Panc1 (cell line): Measurements from ENCODE around the gene CDHR2. TPM values are rescaled to one million over a fixed set of nuclear protein-coding genes. Genes with fewer than 3 reads are reported as not detected.

Experiments used
- ATAC-seq: fragments of 200-7000 bp; cut with Tn5 transposase; 2 replicates; pipeline ENCODE4 v1.9.1; 2020; ENCODE audit warnings: mild to moderate bottlenecking, moderate library complexity
- BruUV-seq: library from RNA; stranded (reverse); fragments of 400-500 nt; replicated peaks from 2 replicates; lab custom pipeline; 2021; lab: Mats Ljungman, UMichigan
- CTCF ChIA-PET: fragments of 300-600 bp; sonication (Branson Sonifier 250); formaldehyde crosslinking; loops from one replicate; lab custom pipeline; 2022; ENCODE audit warnings: antibody characterized with exemption; lab: Charles Lee
- POLR2A ChIA-PET: fragments of 300-600 bp; sonication (Branson Sonifier 250); formaldehyde crosslinking; loops from one replicate; lab custom pipeline; 2022; ENCODE audit warnings: antibody characterized with exemption; lab: Charles Lee
- DNase-seq: peaks from one replicate; pipeline ENCODE4 v3.0.0-alpha.2; 2010; ENCODE audit warnings: low read depth, low spot score
- H3K27ac ChIP-seq: 2 replicates; pipeline ENCODE4 v1.5.1; 2011; ENCODE audit warnings: mild to moderate bottlenecking, low read length, inconsistent platforms
- H3K27me3 ChIP-seq: fragments of 200-500 bp; sonication (Bioruptor generic); 2 replicates; pipeline ENCODE4 v1.6.0; 2014; ENCODE audit warnings: low read length, inconsistent platforms; ENCODE audit not compliant: control insufficient read depth, insufficient read depth
- H3K36me3 ChIP-seq: fragments of 200-500 bp; sonication (Bioruptor generic); 2 replicates; pipeline ENCODE4 v1.5.1; 2014; ENCODE audit warnings: inconsistent platforms, mild to moderate bottlenecking, low read length, moderate library complexity; ENCODE audit not compliant: control insufficient read depth, insufficient read depth
- H3K4me1 ChIP-seq: 2 replicates; pipeline ENCODE4 v1.5.1; 2011; ENCODE audit warnings: inconsistent platforms, mild to moderate bottlenecking, low read length, moderate library complexity; ENCODE audit not compliant: control insufficient read depth, insufficient read depth
- H3K4me3 ChIP-seq, 2 experiments: 2 replicates each; pipeline ENCODE4 v1.5.1; 2011 to 2012; ENCODE audit warnings: low read depth in 2 of 2, low read length in 2 of 2, mild to moderate bottlenecking in 2 of 2, inconsistent platforms in 1 of 2, moderate library complexity in 1 of 2
- H3K9me3 ChIP-seq: fragments of 200-500 bp; sonication (Bioruptor generic); 2 replicates; pipeline ENCODE4 v1.5.1; 2014; ENCODE audit warnings: low read depth, mild to moderate bottlenecking, inconsistent platforms, low read length, moderate library complexity; ENCODE audit not compliant: control insufficient read depth, insufficient read depth
- POLR2AphosphoS5 ChIP-seq: IDR thresholded peaks from 2 replicates; pipeline ENCODE4 v1.6.1; 2012; ENCODE audit warnings: mild to moderate bottlenecking, low read depth, low read length, moderate library complexity
- SIN3A ChIP-seq: IDR thresholded peaks from 2 replicates; pipeline ENCODE4 v1.6.1; 2012; ENCODE audit warnings: low read depth, mild to moderate bottlenecking, low read length, moderate library complexity, borderline replicate concordance; ENCODE audit not compliant: insufficient read depth
- TCF7L2 ChIP-seq: IDR thresholded peaks from 2 replicates; pipeline ENCODE4 v1.6.1; 2011; ENCODE audit warnings: mild to moderate bottlenecking, low read depth, low read length, inconsistent platforms
- in situ Hi-C: cut with HindIII; loops from 2 replicates; pipeline ENCODE4 v1.10.0; 2016; ENCODE audit warnings: low sequenced_read_pairs, low pct_unique_long_range_greater_than_20kb
- intact Hi-C: fragments of 100-400 bp; cut with micrococcal nuclease; formaldehyde crosslinking; loops from one replicate; pipeline ENCODE4 v1.10.0; 2022; ENCODE audit not compliant: unreplicated experiment
- total RNA-seq: library from RNA; stranded (reverse); gene quantifications from one replicate; pipeline ENCODE4 v1.2.1, GENCODE V29; 2021; ENCODE audit not compliant: unreplicated experiment
- TF ChIP-seq, protein P1 (sequence below), 2 experiments: IDR thresholded peaks; 2 replicates each; pipeline ENCODE4 v1.6.1; 2011 to 2012; ENCODE audit warnings: low read depth in 2 of 2, control low read depth in 1 of 2, low read length in 1 of 2, mild to moderate bottlenecking in 1 of 2, moderate library complexity in 1 of 2; ENCODE audit not compliant: insufficient read depth in 1 of 2
- TF ChIP-seq, protein P2 (sequence below): fragments of 450-650 bp; IDR thresholded peaks from 2 replicates; pipeline ENCODE4 v1.5.1; 2017; ENCODE audit warnings: mild to moderate bottlenecking

Gene CDHR2
- total RNA-seq, 1 experiment from 2014 or later, result 0.72 TPM

DNA sequence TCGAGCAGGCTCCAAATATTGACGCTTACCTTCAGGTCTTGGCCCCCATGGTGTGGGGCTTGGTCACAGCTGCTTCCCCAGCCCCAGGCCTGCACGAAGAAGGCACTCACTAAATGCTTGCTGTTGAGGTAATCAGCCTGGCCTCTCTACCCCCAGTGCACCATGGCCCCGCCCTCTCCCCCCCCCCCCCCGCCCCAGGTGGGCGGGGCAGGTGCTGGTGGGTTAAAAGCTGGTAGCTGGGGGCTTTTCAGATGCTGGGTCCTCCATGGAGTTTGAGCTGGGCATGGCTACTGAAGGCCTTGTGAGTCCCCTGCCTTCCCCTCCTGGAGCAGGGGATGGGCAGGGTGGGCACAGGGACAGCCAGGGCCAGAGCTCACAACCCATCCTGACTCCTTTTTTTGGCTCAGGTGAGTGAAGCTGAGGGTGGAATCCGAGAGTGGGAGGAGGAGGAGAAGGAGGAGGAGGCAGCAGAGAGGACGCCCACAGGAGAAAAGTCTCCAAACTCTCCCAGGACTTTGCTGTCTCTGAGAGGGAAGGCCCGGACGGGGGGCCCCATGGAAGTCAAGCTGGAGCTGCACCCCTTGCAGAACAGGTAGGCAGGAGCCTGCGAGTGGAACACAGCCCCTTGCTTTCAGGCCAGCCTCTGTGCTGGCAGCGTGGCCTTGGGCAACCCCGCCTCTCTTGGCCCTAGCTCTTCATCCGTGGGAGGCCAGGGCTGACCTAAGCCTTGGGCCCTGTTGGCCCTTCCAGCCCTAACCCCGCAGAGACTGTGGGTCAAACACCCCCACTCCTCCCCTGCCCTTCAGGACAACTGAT, 93.7 kb downstream of the CDHR2 start:
- H3K9me3 ChIP-seq, result no peaks in the 10 kb centered on the region
- H3K27ac ChIP-seq, result no peak overlapping the region
- ChIA-PET CTCF (no interaction called here), POLR2A (no interaction called here)
- intact Hi-C loops (no loop called here), in situ Hi-C loops (no loop called here)
- DNase-seq (no peak), ATAC-seq (no peak)
- no peak overlapping the region for H3K4me3 ChIP-seq
- TF ChIP-seq, protein P1, sequence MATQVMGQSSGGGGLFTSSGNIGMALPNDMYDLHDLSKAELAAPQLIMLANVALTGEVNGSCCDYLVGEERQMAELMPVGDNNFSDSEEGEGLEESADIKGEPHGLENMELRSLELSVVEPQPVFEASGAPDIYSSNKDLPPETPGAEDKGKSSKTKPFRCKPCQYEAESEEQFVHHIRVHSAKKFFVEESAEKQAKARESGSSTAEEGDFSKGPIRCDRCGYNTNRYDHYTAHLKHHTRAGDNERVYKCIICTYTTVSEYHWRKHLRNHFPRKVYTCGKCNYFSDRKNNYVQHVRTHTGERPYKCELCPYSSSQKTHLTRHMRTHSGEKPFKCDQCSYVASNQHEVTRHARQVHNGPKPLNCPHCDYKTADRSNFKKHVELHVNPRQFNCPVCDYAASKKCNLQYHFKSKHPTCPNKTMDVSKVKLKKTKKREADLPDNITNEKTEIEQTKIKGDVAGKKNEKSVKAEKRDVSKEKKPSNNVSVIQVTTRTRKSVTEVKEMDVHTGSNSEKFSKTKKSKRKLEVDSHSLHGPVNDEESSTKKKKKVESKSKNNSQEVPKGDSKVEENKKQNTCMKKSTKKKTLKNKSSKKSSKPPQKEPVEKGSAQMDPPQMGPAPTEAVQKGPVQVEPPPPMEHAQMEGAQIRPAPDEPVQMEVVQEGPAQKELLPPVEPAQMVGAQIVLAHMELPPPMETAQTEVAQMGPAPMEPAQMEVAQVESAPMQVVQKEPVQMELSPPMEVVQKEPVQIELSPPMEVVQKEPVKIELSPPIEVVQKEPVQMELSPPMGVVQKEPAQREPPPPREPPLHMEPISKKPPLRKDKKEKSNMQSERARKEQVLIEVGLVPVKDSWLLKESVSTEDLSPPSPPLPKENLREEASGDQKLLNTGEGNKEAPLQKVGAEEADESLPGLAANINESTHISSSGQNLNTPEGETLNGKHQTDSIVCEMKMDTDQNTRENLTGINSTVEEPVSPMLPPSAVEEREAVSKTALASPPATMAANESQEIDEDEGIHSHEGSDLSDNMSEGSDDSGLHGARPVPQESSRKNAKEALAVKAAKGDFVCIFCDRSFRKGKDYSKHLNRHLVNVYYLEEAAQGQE (IDR thresholded peaks at IDR 0.05; ENCODE audit: insufficient read depth in 1 of 2, low read depth in 2 of 2, low read length in 1 of 2), result no peak
- TF ChIP-seq, protein P2, sequence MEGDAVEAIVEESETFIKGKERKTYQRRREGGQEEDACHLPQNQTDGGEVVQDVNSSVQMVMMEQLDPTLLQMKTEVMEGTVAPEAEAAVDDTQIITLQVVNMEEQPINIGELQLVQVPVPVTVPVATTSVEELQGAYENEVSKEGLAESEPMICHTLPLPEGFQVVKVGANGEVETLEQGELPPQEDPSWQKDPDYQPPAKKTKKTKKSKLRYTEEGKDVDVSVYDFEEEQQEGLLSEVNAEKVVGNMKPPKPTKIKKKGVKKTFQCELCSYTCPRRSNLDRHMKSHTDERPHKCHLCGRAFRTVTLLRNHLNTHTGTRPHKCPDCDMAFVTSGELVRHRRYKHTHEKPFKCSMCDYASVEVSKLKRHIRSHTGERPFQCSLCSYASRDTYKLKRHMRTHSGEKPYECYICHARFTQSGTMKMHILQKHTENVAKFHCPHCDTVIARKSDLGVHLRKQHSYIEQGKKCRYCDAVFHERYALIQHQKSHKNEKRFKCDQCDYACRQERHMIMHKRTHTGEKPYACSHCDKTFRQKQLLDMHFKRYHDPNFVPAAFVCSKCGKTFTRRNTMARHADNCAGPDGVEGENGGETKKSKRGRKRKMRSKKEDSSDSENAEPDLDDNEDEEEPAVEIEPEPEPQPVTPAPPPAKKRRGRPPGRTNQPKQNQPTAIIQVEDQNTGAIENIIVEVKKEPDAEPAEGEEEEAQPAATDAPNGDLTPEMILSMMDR, result no peak
- no peak for TF ChIP-seq TCF7L2
- no peak for TF ChIP-seq SIN3A
- TF ChIP-seq POLR2AphosphoS5, result no peak
- H3K36me3 ChIP-seq, result peaks cover 3% of the 10 kb centered on the region; the same call in 1 of the 2 replicates
- H3K4me1 ChIP-seq, result peaks cover 8% of the 10 kb centered on the region
- BruUV-seq, result no TSS peak
- no peaks in the 10 kb centered on the region for H3K27me3 ChIP-seq

DNA sequence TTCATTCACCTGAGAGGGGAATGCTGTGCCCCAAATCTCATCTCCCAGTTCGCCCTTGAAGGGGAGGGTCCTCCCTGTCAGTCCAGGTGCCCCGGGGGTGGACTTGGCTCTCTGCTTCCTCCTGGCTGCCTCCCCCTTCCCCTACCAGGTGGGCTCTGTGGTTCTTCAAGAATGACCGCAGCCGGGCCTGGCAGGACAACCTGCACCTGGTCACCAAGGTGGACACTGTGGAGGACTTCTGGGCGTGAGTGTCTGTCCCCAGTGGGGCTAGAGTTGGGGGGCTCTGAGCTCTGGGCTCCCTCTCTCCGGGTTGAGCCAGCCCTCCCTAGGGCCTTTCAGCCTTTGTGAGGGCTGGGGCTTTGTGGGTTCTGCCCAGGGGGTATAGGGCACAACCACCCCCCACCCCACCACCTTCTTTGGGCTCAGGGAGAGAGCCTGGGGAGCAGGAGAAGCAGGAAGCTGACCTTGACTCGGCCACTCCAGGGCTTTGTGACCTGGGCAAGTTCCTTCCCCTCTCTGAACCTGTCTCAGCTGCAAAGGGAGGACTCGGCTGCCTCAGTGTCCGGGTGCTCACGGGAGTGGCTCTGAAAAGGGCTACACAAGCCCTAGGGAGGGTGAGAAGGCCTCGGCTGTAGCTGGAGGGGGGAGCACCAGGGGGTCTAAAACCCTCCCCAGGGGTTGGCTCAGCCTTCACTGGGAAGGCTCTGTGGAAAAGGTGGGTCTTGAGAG, 94.5 kb downstream of the CDHR2 start:
- H3K27ac ChIP-seq, result no peak overlapping the region
- intact Hi-C loops, result no loop called here
- H3K36me3 ChIP-seq, result peaks cover 3% of the 10 kb centered on the region; the same call in 1 of the 2 replicates
- no peaks in the 10 kb centered on the region for H3K27me3 ChIP-seq
- DNase-seq, result no peak
- TF ChIP-seq, protein P2, result no peak
- TF ChIP-seq, protein P1 (IDR thresholded peaks at IDR 0.05; ENCODE audit: insufficient read depth in 1 of 2, low read depth in 2 of 2, low read length in 1 of 2), result no peak
- no peak for TF ChIP-seq POLR2AphosphoS5
- no peak for TF ChIP-seq TCF7L2
- no peak for TF ChIP-seq SIN3A
- H3K4me3 ChIP-seq, result no peak overlapping the region
- ATAC-seq, result no peak
- POLR2A ChIA-PET, result no interaction called here
- in situ Hi-C loops, result no loop called here
- no peaks in the 10 kb centered on the region for H3K9me3 ChIP-seq
- CTCF ChIA-PET, result no interaction called here
- no TSS peak for BruUV-seq
- H3K4me1 ChIP-seq, result peaks cover 14% of the 10 kb centered on the region
